Upper lobe of left lung (tissue), 6 donors: Measurements from ENCODE around the gene RAB33B. TPM values are rescaled to one million over a fixed set of nuclear protein-coding genes. Genes with fewer than 3 reads are reported as not detected.
"Not testable (repeated sequence)": the region's sequence is repeated elsewhere in the genome, so short reads cannot be mapped to it uniquely, and the experiment has no call there.

Source experiments
- ATAC-seq, 2 donors: fragments of 200-7000 bp; cut with Tn5 transposase; one replicate each; pipeline ENCODE4 v1.9.1; 2022; ENCODE audit warnings: mild to moderate bottlenecking in 2 of 2, moderate library complexity in 2 of 2; ENCODE audit not compliant: low FRiP score in 2 of 2
- DNase-seq, 2 donors: peaks; one replicate each; pipeline ENCODE4 v3.0.0-alpha.2; 2019 to 2020
- H3K27ac ChIP-seq, 4 donors: fragments of 200-600 bp; sonication (generic); one replicate each; pipeline ENCODE4 v1.5.1; 2016 to 2019
- H3K27me3 ChIP-seq, 4 donors: fragments of 200-600 bp; sonication (generic); one replicate each; pipeline ENCODE4 v1.5.1; 2017 to 2019
- H3K36me3 ChIP-seq, 4 donors: fragments of 200-600 bp; sonication (generic); one replicate each; pipeline ENCODE4 v1.5.1; 2016 to 2019
- H3K4me1 ChIP-seq, 4 donors: fragments of 200-600 bp; sonication (generic); one replicate each; pipeline ENCODE4 v1.5.1; 2018 to 2019
- H3K4me3 ChIP-seq, 4 donors: fragments of 200-600 bp; sonication (generic); one replicate each; pipeline ENCODE4 v1.5.1; 2017 to 2019; ENCODE audit warnings: mild to moderate bottlenecking in 2 of 4, moderate library complexity in 1 of 4
- H3K9me3 ChIP-seq, 4 donors: fragments of 200-600 bp; sonication (generic); one replicate each; pipeline ENCODE4 v1.5.1; 2018 to 2019
- CTCF ChIP-seq, 6 experiments: fragments of 450-650 bp in 4 of 6; fragments of 200-600 bp in 2 of 6; sonication (generic) in 2 of 6; IDR thresholded peaks; one replicate each; pipeline ENCODE4 v1.5.1; 2016 to 2019; ENCODE audit warnings: antibody characterized with exemption in 6 of 6
- EP300 ChIP-seq, 4 donors: sonication (generic); formaldehyde crosslinking; IDR thresholded peaks; one replicate each; pipeline ENCODE4 v1.5.1; 2017; ENCODE audit warnings: antibody characterized with exemption in 4 of 4, control low read depth in 2 of 4
- POLR2A ChIP-seq, 4 donors: fragments of 450-650 bp; IDR thresholded peaks; one replicate each; pipeline ENCODE4 v1.5.1; 2016 to 2017; ENCODE audit warnings: antibody characterized with exemption in 4 of 4, mild to moderate bottlenecking in 2 of 4
- POLR2AphosphoS5 ChIP-seq, 2 donors: sonication (generic); formaldehyde crosslinking; IDR thresholded peaks; one replicate each; pipeline ENCODE4 v1.5.1; 2017; ENCODE audit warnings: antibody characterized with exemption in 2 of 2
- WGBS, 2 donors: methylation state at CpG; one replicate each; pipeline ENCODE4 v1.1.5; 2017 to 2018; 5-methylcytosine and 5-hydroxymethylcytosine counted together
- total RNA-seq, 6 donors: library from RNA; depleted of rRNA in 4 of 6; stranded (reverse); fragments of >200 nt in 4 of 6; gene quantifications; one replicate each; pipeline versions ENCODE4 v1.1.0 to v1.2.1, GENCODE V29; 2016 to 2021
- donor health status: DM: no; HTN: no; CAD: no; lungs with moderate emphysema.
- donor health status: DM: no; HTN: yes; CAD: no; lungs with severe emphysema.

Gene RAB33B
- total RNA-seq, result 10 to 100 TPM in 2 of 6 donors, 1 to 10 TPM in 4; 8.3 to 19.1 (median 9.4) TPM

- Histone ChIP-seq H3K4me3 (peak within 1 kb of the TSS; percentile 79 to 96 (median 92)), H3K4me1 (peaks cover 42 to 60% (median 46%) of the 10 kb centered on the region in 4 donors), H3K27me3 (no peaks in the 10 kb centered on the region), H3K9me3 (no peaks in the 10 kb centered on the region), H3K36me3 (no peaks in the 10 kb centered on the region), H3K27ac (peak within 1 kb of the TSS; percentile 95 to 99 (median 97))
- no peak for TF ChIP-seq CTCF (IDR thresholded peaks at IDR 0.05)
- TF ChIP-seq EP300 (IDR thresholded peaks at IDR 0.05), result no peak
- TF ChIP-seq POLR2AphosphoS5 (IDR thresholded peaks at IDR 0.05), result peak; percentile 48 to 97
- TF ChIP-seq POLR2A (IDR thresholded peaks at IDR 0.05), result peak in 2 of 4 donors; percentile 80 to 91
- WGBS, 2 donors, result 1 to 2% methylated on average over 23 to 24 of the region's 46 CpGs
- DNase-seq (no peak), ATAC-seq (peak in 1 of 2 donors; percentile 9)
These were observed at the start of gene RAB33B for GRCh38 chr4:139454111-139455045. RAB33B (plus strand) TSS chr4:139454121; CDS start chr4:139454196, 75 bp downstream.

GRCh38 chr4:139410312-139410711, 43.6 kb upstream of the RAB33B start:
- no peak for ATAC-seq
- Histone ChIP-seq H3K9me3 (peaks cover 0 to 4% (median 3%) of the 10 kb centered on the region in 4 donors), H3K27me3 (no peaks in the 10 kb centered on the region), H3K4me1 (no peaks in the 10 kb centered on the region), H3K36me3 (peaks cover 0 to 5% (median 0%) of the 10 kb centered on the region in 4 donors), H3K4me3 (no peak overlapping the region), H3K27ac (no peak overlapping the region)
- no peak for DNase-seq
- no peak for TF ChIP-seq EP300 (IDR thresholded peaks at IDR 0.05)
- no peak for TF ChIP-seq POLR2AphosphoS5 (IDR thresholded peaks at IDR 0.05)
- no peak for TF ChIP-seq CTCF (IDR thresholded peaks at IDR 0.05)
- no peak for TF ChIP-seq POLR2A (IDR thresholded peaks at IDR 0.05)

GRCh38 chr4:139414671-139415210, 39.2 kb upstream of the RAB33B start:
- not testable (repeated sequence) for ATAC-seq, H3K4me3 ChIP-seq, H3K9me3 ChIP-seq, H3K36me3 ChIP-seq, H3K27me3 ChIP-seq, DNase-seq, H3K27ac ChIP-seq
- peaks cover 0 to 11% (median 5%) of the 10 kb centered on the region in 4 donors for H3K4me1 ChIP-seq
- WGBS, 2 donors, result 79 to 83% methylated on average over 8 of the region's 8 CpGs

GRCh38 chr4:139416073-139416673, 37.7 kb upstream of the RAB33B start:
- H3K27me3 ChIP-seq, result no peaks in the 10 kb centered on the region

More at GRCh38 chr4:139416073-139416673, 37.7 kb upstream of the RAB33B start:
- ATAC-seq, result peak in 1 of 2 donors; percentile 67
- 74 to 77% methylated on average over 2 of the region's 2 CpGs for WGBS, 2 donors
- peak; percentile 30 to 64 (median 60) for TF ChIP-seq CTCF (IDR thresholded peaks at IDR 0.05)
- TF ChIP-seq POLR2AphosphoS5 (IDR thresholded peaks at IDR 0.05), result no peak
- TF ChIP-seq EP300 (IDR thresholded peaks at IDR 0.05), result no peak
- H3K36me3 ChIP-seq, result no peaks in the 10 kb centered on the region
- no peak overlapping the region for H3K4me3 ChIP-seq
- H3K27ac ChIP-seq, result no peak overlapping the region
- peaks cover 0 to 13% (median 7%) of the 10 kb centered on the region in 4 donors for H3K4me1 ChIP-seq
- peaks cover 0 to 4% (median 3%) of the 10 kb centered on the region in 4 donors for H3K9me3 ChIP-seq
- no peak for DNase-seq
